ENCODE data around the gene SIRT3.
"Not testable (repeated sequence)": the region's sequence is repeated elsewhere in the genome, so short reads cannot be mapped to it uniquely, and the experiment has no call there.

Gene SIRT3

GRCh38 chr11:200224-201003 lies 35.7 kb downstream of the SIRT3 start:
- DNase-seq, result no peak

GRCh38 chr11:199782-200181 lies 36.4 kb downstream of the SIRT3 start:
- no peak for DNase-seq

- no peak for DNase-seq
These were observed 37.0 kb downstream of the SIRT3 start for GRCh38 chr11:199004-199581.

- DNase-seq, result no peak
These were observed 37.8 kb downstream of the SIRT3 start for GRCh38 chr11:198236-198806.

GRCh38 chr11:197741-198235 lies 38.4 kb downstream of the SIRT3 start:
- no peak for DNase-seq

GRCh38 chr11:196786-197731 lies 39.1 kb downstream of the SIRT3 start:
- no peak for DNase-seq

GRCh38 chr11:193481-193880 lies 42.7 kb downstream of the SIRT3 start:
- DNase-seq, result not testable (repeated sequence)

GRCh38 chr11:192674-193128 lies 43.4 kb downstream of the SIRT3 start, which contains the start of gene SCGB1C1:
SCGB1C1 (plus strand) TSS chr11:193078; CDS start chr11:193100, 22 bp downstream.
- not testable (repeated sequence) for DNase-seq

GRCh38 chr11:191490-192478 lies 44.4 kb downstream of the SIRT3 start:
- DNase-seq, result not testable (repeated sequence)

GRCh38 chr11:190546-190945 lies 45.6 kb downstream of the SIRT3 start:
- DNase-seq, result not testable (repeated sequence)

GRCh38 chr11:189843-190311 lies 46.3 kb downstream of the SIRT3 start:
- DNase-seq, result not testable (repeated sequence)

GRCh38 chr11:189200-189783 lies 46.9 kb downstream of the SIRT3 start:
- DNase-seq, result not testable (repeated sequence)

GRCh38 chr11:180242-180641 lies 55.9 kb downstream of the SIRT3 start:
- not testable (repeated sequence) for DNase-seq
